ENCODE measurements around the gene ASTN1. TPM values are rescaled to one million over a fixed set of nuclear protein-coding genes. Genes with fewer than 3 reads are reported as not detected.

The ASTN1 gene
- total and polyA plus RNA-seq, 9 of the 15 experiments (the other 6 are each of a cell fraction or from before 2014, with no cell fraction given): 0.05 to 0.22 (median 0.18) TPM

DNA sequence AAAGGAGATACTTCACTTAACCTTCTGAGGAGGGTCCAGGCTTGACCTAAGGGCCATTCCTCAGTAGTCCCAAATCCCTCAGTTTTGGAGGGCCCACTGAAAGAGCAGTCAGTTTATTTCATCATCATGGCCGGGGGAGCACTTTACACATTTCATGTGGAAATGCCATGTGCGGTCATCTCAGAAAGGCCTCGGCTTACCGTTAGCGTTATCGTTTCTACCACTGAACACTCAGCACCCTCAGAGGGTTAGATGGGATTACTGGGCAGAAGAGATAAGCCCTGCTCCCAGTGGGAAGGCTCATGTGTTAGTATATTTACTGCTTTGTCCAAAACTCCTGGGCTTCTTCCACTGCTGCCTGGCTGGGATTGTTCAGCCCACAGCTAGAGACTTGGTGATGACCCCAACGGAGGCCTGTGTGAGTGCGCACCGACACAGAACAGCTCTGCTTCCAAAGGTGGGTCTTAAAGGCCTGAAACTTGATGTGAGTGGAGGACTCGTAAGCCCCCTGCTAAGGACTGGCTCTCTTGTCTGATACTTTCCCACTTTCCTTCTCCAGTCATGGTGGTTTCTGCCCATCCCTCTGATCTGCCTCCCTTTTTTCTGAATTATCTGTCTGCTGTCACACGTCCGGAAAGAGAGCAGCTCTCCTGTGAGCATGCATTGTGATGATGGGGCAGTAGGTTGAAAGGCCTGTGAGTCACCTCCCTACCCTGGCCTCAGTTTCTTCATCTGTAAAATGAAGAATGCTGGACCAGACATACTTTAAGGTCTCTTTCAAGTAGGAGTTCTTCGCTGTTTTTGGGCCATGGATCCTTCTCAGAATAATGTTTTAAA, 284.5 kb downstream of the ASTN1 start (continued):
- TF ChIP-seq NR2C2 (CRISPR knock-in tag; IDR thresholded peaks at IDR 0.05) (no peak), NR2C2 (tag; IDR thresholded peaks at IDR 0.05) (no peak; the same call in 1 of the 2 replicates), TBL1XR1 (IDR thresholded peaks at IDR 0.05; ENCODE audit: low read length in 2 of 2) (peak; percentile 66 to 85; a peak in 2 of 4 replicates), ZNF75A (CRISPR knock-in tag; IDR thresholded peaks at IDR 0.05) (0 out of 2 replicates have a peak, but pooled peaks have one; percentile 11), KDM4B (IDR thresholded peaks at IDR 0.05; ENCODE audit: borderline replicate concordance in 2 of 2, low read depth in 1 of 2) (0 out of 4 replicates have a peak, but pooled peaks of 1 of the 2 experiments have one; percentile 21), GATAD2B (IDR thresholded peaks at IDR 0.05; ENCODE audit: borderline replicate concordance) (peak; percentile 82; the same call in 1 of the 2 replicates), HDAC1 (IDR thresholded peaks at IDR 0.05) (peak in 1 of 2 experiments; percentile 79; a peak in 1 of 4 replicates), RFX1 (IDR thresholded peaks at IDR 0.05) (no peak), ZNF696 (CRISPR knock-in tag; conservative IDR thresholded peaks at IDR 0.05) (no peak), MAZ (CRISPR knock-in tag; conservative IDR thresholded peaks at IDR 0.05 in 1 of 2, IDR thresholded peaks at IDR 0.05 in 1 of 2) (peak; percentile 33 to 81; a peak in 2 of 4 replicates), KAT8 (IDR thresholded peaks at IDR 0.05; ENCODE audit: low read depth) (no peak), PHB2 (IDR thresholded peaks at IDR 0.05; ENCODE audit: low read depth) (peak; percentile 88), TAF15 (IDR thresholded peaks at IDR 0.05; ENCODE audit: low read depth, low read length) (no peak), CHD4 (IDR thresholded peaks at IDR 0.05; ENCODE audit: insufficient read depth, insufficient replicate concordance, low read depth, low read length, poor library complexity, severe bottlenecking) (no peak), ZNF197 (CRISPR knock-in tag; IDR thresholded peaks at IDR 0.05; ENCODE audit: low read depth) (no peak), DACH1 (IDR thresholded peaks at IDR 0.05; ENCODE audit: partially characterized antibody) (no peak), DIDO1 (tag; IDR thresholded peaks at IDR 0.05; ENCODE audit: low read depth) (0 out of 2 replicates have a peak, but pooled peaks have one; percentile 10), ZNF23 (CRISPR knock-in tag; IDR thresholded peaks at IDR 0.05) (no peak)
- TF ChIP-seq, protein P1, sequence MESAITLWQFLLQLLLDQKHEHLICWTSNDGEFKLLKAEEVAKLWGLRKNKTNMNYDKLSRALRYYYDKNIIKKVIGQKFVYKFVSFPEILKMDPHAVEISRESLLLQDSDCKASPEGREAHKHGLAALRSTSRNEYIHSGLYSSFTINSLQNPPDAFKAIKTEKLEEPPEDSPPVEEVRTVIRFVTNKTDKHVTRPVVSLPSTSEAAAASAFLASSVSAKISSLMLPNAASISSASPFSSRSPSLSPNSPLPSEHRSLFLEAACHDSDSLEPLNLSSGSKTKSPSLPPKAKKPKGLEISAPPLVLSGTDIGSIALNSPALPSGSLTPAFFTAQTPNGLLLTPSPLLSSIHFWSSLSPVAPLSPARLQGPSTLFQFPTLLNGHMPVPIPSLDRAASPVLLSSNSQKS (CRISPR knock-in tag; IDR thresholded peaks at IDR 0.05): no peak
- TF ChIP-seq, protein P2, sequence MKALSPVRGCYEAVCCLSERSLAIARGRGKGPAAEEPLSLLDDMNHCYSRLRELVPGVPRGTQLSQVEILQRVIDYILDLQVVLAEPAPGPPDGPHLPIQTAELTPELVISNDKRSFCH (CRISPR knock-in tag; IDR thresholded peaks at IDR 0.05): no peak
- TF ChIP-seq, protein P2 (tag; IDR thresholded peaks at IDR 0.05): peak; percentile 91; the same call in 1 of the 2 replicates

Measured in K562 (cell line).